SK-N-SH treated with all-trans-retinoic acid at 6 μM for 48 hours (cell line): ENCODE measurements around the gene PPP1CA.

Experiments used
- ATAC-seq: fragments of 200-7000 bp; cut with Tn5 transposase; 3 replicates; pipeline ENCODE4 v1.9.1; 2020; ENCODE audit warnings: mild to moderate bottlenecking, moderate library complexity
- BACH2 ChIP-seq: fragments of 250-450 bp; sonication (Bioruptor Pico); IDR thresholded peaks from 2 replicates; pipeline ENCODE4 v1.9.0; 2021; ENCODE audit warnings: mild to moderate bottlenecking, borderline replicate concordance
- CSDC2 ChIP-seq: fragments of 250-450 bp; sonication (Bioruptor Pico); IDR thresholded peaks from 2 replicates; pipeline ENCODE4 v1.5.0; 2020; ENCODE audit warnings: mild to moderate bottlenecking, moderate library complexity
- ESRRG ChIP-seq: fragments of 250-450 bp; sonication (Bioruptor Pico); IDR thresholded peaks from 2 replicates; pipeline ENCODE4 v1.6.1; 2021; ENCODE audit warnings: mild to moderate bottlenecking
- GLIS3 ChIP-seq: fragments of 250-450 bp; sonication (Bioruptor Pico); IDR thresholded peaks from 2 replicates; pipeline ENCODE4 v1.5.0; 2020; ENCODE audit warnings: mild to moderate bottlenecking, moderate library complexity
- ISL1 ChIP-seq: fragments of 250-450 bp; sonication (Bioruptor Pico); IDR thresholded peaks from 2 replicates; pipeline ENCODE4 v2.1.2; 2022; ENCODE audit warnings: mild to moderate bottlenecking, moderate library complexity
- OSR1 ChIP-seq: fragments of 250-450 bp; sonication (Bioruptor Pico); IDR thresholded peaks from 2 replicates; pipeline ENCODE4 v1.8.0; 2022; ENCODE audit warnings: moderate library complexity, mild to moderate bottlenecking, inconsistent platforms
- PPARA ChIP-seq: fragments of 250-450 bp; sonication (Bioruptor Pico); IDR thresholded peaks from 2 replicates; pipeline ENCODE4 v1.5.0; 2020; ENCODE audit warnings: mild to moderate bottlenecking, borderline replicate concordance
- SNAI2 ChIP-seq: fragments of 250-450 bp; sonication (Bioruptor Pico); IDR thresholded peaks from 2 replicates; pipeline ENCODE4 v1.5.0; 2020; ENCODE audit warnings: mild to moderate bottlenecking, moderate library complexity
- TCF4 ChIP-seq: fragments of 250-450 bp; sonication (Bioruptor Pico); IDR thresholded peaks from 2 replicates; pipeline ENCODE4 v1.8.0; 2021; ENCODE audit warnings: mild to moderate bottlenecking, moderate library complexity, borderline replicate concordance
- ZC3H10 ChIP-seq: fragments of 250-450 bp; sonication (Bioruptor Pico); IDR thresholded peaks from 2 replicates; pipeline ENCODE4 v1.5.1; 2021; ENCODE audit warnings: mild to moderate bottlenecking, moderate library complexity
- ZFP3 ChIP-seq: fragments of 250-450 bp; sonication (Bioruptor Pico); IDR thresholded peaks from 2 replicates; pipeline ENCODE4 v1.5.0; 2020; ENCODE audit warnings: mild to moderate bottlenecking, moderate library complexity
- ZFP30 ChIP-seq: fragments of 450-650 bp; formaldehyde crosslinking; IDR thresholded peaks from 2 replicates; pipeline ENCODE4 v1.5.0; 2022; ENCODE audit warnings: mild to moderate bottlenecking, moderate library complexity
- ZNF565 ChIP-seq: fragments of 450-650 bp; formaldehyde crosslinking; conservative IDR thresholded peaks from 2 replicates; pipeline ENCODE4 v1.5.0; 2020; ENCODE audit warnings: low read depth, mild to moderate bottlenecking, moderate library complexity
- ZNF70 ChIP-seq: fragments of 450-650 bp; formaldehyde crosslinking; IDR thresholded peaks from 2 replicates; pipeline ENCODE4 v1.5.0; 2020; ENCODE audit warnings: mild to moderate bottlenecking, moderate library complexity
- TF ChIP-seq, protein P1 (sequence below): fragments of 250-450 bp; sonication (Bioruptor Pico); IDR thresholded peaks from 2 replicates; pipeline ENCODE4 v1.8.0; 2021; ENCODE audit warnings: low read depth, mild to moderate bottlenecking, moderate library complexity, borderline replicate concordance
- TF ChIP-seq, protein P2 (sequence below): fragments of 250-450 bp; sonication (Bioruptor Pico); IDR thresholded peaks from 2 replicates; pipeline ENCODE4 v1.8.0; 2020; ENCODE audit warnings: mild to moderate bottlenecking, moderate library complexity, borderline replicate concordance
- TF ChIP-seq, protein P3 (sequence below): fragments of 250-450 bp; sonication (Bioruptor Pico); IDR thresholded peaks from 2 replicates; pipeline ENCODE4 v1.5.0; 2020; ENCODE audit warnings: mild to moderate bottlenecking, moderate library complexity
- TF ChIP-seq, protein P4 (sequence below): fragments of 250-450 bp; sonication (Bioruptor Pico); IDR thresholded peaks from 2 replicates; pipeline ENCODE4 v1.5.1; 2021; ENCODE audit warnings: mild to moderate bottlenecking, moderate library complexity
- TF ChIP-seq, protein P5 (sequence below): fragments of 250-450 bp; sonication (Bioruptor Pico); IDR thresholded peaks from 2 replicates; pipeline ENCODE4 v1.5.1; 2020; ENCODE audit warnings: low read depth, mild to moderate bottlenecking, moderate library complexity

The PPP1CA gene

DNA sequence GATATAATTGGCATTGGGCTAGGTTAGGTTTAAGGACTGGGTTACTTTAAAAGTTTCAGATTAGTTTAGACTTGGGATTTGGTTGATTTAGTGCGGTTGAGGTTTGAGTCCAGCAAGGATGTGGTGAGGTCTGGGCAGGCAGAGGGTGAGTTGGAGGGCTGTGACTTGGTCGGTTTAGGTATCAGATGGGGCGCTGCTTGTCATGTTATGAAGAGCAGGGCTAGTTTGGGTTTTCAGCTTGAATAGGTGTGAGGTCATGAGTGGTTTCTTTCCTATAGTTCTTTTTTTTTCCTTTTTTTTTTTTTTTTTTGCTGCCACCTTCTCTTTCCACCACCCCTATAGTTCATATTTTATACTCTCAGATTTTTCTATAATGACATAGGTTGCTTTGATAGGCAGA is 33.0 kb downstream of the PPP1CA start:
- no peak for ATAC-seq
- TF ChIP-seq, protein P1, sequence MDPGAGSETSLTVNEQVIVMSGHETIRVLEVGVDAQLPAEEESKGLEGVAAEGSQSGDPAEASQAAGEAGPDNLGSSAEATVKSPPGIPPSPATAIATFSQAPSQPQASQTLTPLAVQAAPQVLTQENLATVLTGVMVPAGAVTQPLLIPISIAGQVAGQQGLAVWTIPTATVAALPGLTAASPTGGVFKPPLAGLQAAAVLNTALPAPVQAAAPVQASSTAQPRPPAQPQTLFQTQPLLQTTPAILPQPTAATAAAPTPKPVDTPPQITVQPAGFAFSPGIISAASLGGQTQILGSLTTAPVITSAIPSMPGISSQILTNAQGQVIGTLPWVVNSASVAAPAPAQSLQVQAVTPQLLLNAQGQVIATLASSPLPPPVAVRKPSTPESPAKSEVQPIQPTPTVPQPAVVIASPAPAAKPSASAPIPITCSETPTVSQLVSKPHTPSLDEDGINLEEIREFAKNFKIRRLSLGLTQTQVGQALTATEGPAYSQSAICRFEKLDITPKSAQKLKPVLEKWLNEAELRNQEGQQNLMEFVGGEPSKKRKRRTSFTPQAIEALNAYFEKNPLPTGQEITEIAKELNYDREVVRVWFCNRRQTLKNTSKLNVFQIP: no peak
- TF ChIP-seq, protein P2, sequence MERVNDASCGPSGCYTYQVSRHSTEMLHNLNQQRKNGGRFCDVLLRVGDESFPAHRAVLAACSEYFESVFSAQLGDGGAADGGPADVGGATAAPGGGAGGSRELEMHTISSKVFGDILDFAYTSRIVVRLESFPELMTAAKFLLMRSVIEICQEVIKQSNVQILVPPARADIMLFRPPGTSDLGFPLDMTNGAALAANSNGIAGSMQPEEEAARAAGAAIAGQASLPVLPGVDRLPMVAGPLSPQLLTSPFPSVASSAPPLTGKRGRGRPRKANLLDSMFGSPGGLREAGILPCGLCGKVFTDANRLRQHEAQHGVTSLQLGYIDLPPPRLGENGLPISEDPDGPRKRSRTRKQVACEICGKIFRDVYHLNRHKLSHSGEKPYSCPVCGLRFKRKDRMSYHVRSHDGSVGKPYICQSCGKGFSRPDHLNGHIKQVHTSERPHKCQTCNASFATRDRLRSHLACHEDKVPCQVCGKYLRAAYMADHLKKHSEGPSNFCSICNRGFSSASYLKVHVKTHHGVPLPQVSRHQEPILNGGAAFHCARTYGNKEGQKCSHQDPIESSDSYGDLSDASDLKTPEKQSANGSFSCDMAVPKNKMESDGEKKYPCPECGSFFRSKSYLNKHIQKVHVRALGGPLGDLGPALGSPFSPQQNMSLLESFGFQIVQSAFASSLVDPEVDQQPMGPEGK (CRISPR knock-in tag): no peak
- TF ChIP-seq, all 23 proteins: peak for 0

DNA sequence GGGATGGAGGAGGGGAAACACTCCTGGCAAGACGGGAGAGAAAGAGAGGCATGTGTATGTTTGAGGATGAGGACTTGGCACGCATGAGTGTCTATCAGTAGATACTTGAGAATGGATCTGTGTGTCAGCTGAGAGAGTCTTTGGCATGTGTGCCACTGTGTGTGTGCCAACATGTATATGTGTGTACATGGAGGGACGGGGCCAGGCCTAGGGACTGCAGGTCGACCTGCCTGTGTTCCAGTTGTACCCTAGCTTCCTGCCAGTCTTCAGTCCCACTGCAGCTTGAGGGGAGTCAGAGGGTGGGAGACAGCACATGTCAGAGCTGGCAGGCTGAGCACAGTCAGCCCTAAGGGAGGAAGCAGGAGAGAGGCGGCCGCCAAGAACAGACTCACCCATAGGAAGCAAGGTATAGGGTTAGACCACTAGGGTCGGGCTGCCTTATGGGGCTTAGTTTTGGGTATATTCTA is 33.9 kb downstream of the PPP1CA start:
- no peak for ATAC-seq
- TF ChIP-seq ZFP30: no peak

DNA sequence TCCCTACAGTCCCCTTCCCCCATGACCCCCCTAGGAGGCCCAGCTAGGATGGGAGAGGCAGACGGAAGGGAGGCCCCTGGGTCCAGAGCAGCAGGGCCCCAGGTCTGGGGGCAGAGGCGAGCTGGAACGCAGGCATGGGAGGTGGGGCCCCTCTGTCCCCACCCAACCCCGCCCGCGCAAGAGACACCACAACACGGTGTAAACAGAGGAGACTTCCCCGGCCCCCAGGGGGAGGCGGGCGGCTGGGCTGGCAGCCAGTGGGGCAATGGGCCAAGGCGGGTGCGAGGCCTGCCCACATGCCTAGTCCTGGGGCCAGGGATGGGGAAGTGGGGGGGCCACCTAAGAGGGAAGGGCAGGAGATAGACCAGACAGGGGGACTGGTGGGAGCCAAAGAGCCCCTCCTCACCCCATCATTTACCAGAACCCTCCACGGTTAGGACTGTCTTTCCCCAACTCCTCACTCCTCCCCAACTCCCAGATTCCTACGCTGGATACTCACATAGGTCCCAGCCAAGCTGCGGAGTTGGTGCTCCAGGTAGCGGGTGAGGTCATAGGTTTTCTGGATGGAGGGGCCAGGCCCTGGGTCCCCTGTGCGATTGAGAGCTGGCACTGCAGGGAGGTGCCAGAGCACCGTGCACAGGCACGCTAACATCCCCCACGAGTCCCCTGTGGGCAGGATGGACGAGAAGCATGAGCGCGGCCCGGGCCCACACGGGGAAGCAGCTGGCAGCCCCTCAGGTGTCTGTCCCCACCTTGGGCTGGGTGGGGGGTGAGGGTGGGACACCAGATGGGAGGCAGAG is 34.5 kb downstream of the PPP1CA start:
- ATAC-seq: no peak

DNA sequence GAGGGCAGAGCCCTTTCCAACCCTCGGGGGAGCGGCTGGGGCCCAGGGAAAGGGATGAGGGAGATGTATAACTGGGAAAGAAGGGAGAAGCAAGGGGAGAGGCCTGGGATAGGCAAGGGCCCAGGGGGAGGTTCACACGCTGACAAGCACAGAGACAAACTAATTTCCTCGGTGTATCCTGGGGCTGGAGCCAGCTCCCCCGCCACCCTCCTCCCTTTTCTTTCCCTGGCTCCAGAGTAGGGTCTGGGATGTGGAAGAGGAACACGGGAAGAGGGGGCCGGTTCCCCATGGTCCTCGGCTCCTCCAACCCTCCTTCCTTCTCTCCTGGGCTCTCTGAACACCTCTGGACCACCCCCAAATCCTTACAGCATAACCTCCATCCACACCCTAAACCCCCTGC is 35.1 kb downstream of the PPP1CA start:
- no peak for ATAC-seq
- TF ChIP-seq, protein P2 (CRISPR knock-in tag): no peak
- TF ChIP-seq TCF4 (CRISPR knock-in tag) (no peak), SNAI2 (CRISPR knock-in tag) (no peak), ZFP3 (CRISPR knock-in tag) (no peak), ZNF565 (CRISPR knock-in tag) (no peak), PPARA (CRISPR knock-in tag) (no peak), ZNF70 (CRISPR knock-in tag) (no peak)
- TF ChIP-seq, protein P3, sequence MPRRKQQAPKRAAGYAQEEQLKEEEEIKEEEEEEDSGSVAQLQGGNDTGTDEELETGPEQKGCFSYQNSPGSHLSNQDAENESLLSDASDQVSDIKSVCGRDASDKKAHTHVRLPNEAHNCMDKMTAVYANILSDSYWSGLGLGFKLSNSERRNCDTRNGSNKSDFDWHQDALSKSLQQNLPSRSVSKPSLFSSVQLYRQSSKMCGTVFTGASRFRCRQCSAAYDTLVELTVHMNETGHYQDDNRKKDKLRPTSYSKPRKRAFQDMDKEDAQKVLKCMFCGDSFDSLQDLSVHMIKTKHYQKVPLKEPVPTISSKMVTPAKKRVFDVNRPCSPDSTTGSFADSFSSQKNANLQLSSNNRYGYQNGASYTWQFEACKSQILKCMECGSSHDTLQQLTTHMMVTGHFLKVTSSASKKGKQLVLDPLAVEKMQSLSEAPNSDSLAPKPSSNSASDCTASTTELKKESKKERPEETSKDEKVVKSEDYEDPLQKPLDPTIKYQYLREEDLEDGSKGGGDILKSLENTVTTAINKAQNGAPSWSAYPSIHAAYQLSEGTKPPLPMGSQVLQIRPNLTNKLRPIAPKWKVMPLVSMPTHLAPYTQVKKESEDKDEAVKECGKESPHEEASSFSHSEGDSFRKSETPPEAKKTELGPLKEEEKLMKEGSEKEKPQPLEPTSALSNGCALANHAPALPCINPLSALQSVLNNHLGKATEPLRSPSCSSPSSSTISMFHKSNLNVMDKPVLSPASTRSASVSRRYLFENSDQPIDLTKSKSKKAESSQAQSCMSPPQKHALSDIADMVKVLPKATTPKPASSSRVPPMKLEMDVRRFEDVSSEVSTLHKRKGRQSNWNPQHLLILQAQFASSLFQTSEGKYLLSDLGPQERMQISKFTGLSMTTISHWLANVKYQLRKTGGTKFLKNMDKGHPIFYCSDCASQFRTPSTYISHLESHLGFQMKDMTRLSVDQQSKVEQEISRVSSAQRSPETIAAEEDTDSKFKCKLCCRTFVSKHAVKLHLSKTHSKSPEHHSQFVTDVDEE (CRISPR knock-in tag): no peak

More for the DNA sequence above, 34.5 kb downstream of the PPP1CA start:
- TF ChIP-seq, protein P2 (CRISPR knock-in tag): no peak
- TF ChIP-seq ZNF565 (CRISPR knock-in tag): no peak
- no peak for TF ChIP-seq TCF4 (CRISPR knock-in tag)
- TF ChIP-seq ESRRG: no peak
- TF ChIP-seq ISL1: no peak
- TF ChIP-seq, protein P4, sequence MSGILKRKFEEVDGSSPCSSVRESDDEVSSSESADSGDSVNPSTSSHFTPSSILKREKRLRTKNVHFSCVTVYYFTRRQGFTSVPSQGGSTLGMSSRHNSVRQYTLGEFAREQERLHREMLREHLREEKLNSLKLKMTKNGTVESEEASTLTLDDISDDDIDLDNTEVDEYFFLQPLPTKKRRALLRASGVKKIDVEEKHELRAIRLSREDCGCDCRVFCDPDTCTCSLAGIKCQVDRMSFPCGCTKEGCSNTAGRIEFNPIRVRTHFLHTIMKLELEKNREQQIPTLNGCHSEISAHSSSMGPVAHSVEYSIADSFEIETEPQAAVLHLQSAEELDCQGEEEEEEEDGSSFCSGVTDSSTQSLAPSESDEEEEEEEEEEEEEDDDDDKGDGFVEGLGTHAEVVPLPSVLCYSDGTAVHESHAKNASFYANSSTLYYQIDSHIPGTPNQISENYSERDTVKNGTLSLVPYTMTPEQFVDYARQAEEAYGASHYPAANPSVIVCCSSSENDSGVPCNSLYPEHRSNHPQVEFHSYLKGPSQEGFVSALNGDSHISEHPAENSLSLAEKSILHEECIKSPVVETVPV (CRISPR knock-in tag): no peak
- no peak for TF ChIP-seq OSR1
- TF ChIP-seq PPARA (CRISPR knock-in tag): no peak
- no peak for TF ChIP-seq ZFP3 (CRISPR knock-in tag)
- no peak for TF ChIP-seq ZC3H10 (CRISPR knock-in tag)
- no peak for TF ChIP-seq BACH2 (CRISPR knock-in tag)
- TF ChIP-seq, protein P5, sequence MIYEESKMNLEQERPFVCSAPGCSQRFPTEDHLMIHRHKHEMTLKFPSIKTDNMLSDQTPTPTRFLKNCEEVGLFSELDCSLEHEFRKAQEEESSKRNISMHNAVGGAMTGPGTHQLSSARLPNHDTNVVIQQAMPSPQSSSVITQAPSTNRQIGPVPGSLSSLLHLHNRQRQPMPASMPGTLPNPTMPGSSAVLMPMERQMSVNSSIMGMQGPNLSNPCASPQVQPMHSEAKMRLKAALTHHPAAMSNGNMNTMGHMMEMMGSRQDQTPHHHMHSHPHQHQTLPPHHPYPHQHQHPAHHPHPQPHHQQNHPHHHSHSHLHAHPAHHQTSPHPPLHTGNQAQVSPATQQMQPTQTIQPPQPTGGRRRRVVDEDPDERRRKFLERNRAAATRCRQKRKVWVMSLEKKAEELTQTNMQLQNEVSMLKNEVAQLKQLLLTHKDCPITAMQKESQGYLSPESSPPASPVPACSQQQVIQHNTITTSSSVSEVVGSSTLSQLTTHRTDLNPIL: no peak
- no peak for TF ChIP-seq CSDC2 (CRISPR knock-in tag)
- no peak for TF ChIP-seq ZNF70 (CRISPR knock-in tag)
- no peak for TF ChIP-seq GLIS3 (CRISPR knock-in tag)
- TF ChIP-seq, protein P1: no peak
